Coronary artery (tissue), 2 donors: ENCODE data around the gene ZNF638.
A peak's percentile ranks its signal among the peaks of the same experiment; 100 is the strongest.

Experiments used
- DNase-seq: peaks from one replicate; pipeline ENCODE4 v3.0.0-alpha.2; 2017; ENCODE audit warnings: low spot score
- H3K27ac ChIP-seq, 2 donors: fragments of 200-600 bp; sonication (generic); one replicate each; pipeline ENCODE4 v1.5.1; 2016 to 2019
- H3K4me3 ChIP-seq: fragments of 200-600 bp; sonication (generic); 2 replicates; pipeline ENCODE4 v1.5.1; 2016; ENCODE audit warnings: mild to moderate bottlenecking, moderate library complexity
- CTCF ChIP-seq: fragments of 200-600 bp; sonication (generic); IDR thresholded peaks from one replicate; pipeline ENCODE4 v1.5.1; 2019; ENCODE audit warnings: antibody characterized with exemption

The ZNF638 gene

GRCh38 chr2:71455011-71455740, 123.6 kb downstream of the ZNF638 start:
- Histone ChIP-seq H3K4me3 (peak overlapping the region; percentile 74), H3K27ac (peak overlapping the region; percentile 77 to 82)
- no peak for DNase-seq
- no peak for TF ChIP-seq CTCF

- Histone ChIP-seq H3K4me3 (no peak overlapping the region), H3K27ac (peak overlapping the region; percentile 77 to 82)
- TF ChIP-seq CTCF: no peak
- DNase-seq: no peak
These were observed 124.4 kb downstream of the ZNF638 start for GRCh38 chr2:71455741-71456569.

- TF ChIP-seq CTCF: no peak
- no peak overlapping the region for H3K4me3 ChIP-seq
- no peak for DNase-seq
- H3K27ac ChIP-seq: peak overlapping the region; percentile 77 to 82
These were observed 125.0 kb downstream of the ZNF638 start for GRCh38 chr2:71456617-71457016.

- DNase-seq: no peak
- no peak for TF ChIP-seq CTCF
- Histone ChIP-seq H3K4me3 (no peak overlapping the region), H3K27ac (peak overlapping the region in 1 of 2 donors; percentile 82)
These were observed 125.7 kb downstream of the ZNF638 start for GRCh38 chr2:71457123-71457915.

GRCh38 chr2:71457923-71458322, 126.3 kb downstream of the ZNF638 start:
- Histone ChIP-seq H3K27ac (peak overlapping the region in 1 of 2 donors; percentile 46), H3K4me3 (no peak overlapping the region)
- TF ChIP-seq CTCF: no peak
- no peak for DNase-seq

GRCh38 chr2:71458413-71459083, 127.0 kb downstream of the ZNF638 start:
- DNase-seq: no peak
- Histone ChIP-seq H3K4me3 (no peak overlapping the region), H3K27ac (peak overlapping the region in 1 of 2 donors; percentile 46)
- no peak for TF ChIP-seq CTCF
